KBM-7 (cell line): Measurements from ENCODE around the gene TACR3.
"Not testable (repeated sequence)": the region's sequence is repeated elsewhere in the genome, so short reads cannot be mapped to it uniquely, and the experiment has no call there.

Experiments used
- DNase-seq: peaks from one replicate; pipeline ENCODE4 v3.0.0-alpha.2; 2015
- in situ Hi-C: fragments of 300-500 bp; cut with MboI; formaldehyde crosslinking; loops from 2 replicates; pipeline ENCODE4 v1.14.3; 2020; ENCODE audit warnings: low sequenced_read_pairs, low pct_unique_long_range_greater_than_20kb, mixed read lengths

TACR3 gene

GRCh38 chr4:103719830-103720207, at the start of gene TACR3:
Gene TACR3 (minus strand): TSS chr4:103719985. CDS start chr4:103719675, 310 bp downstream.
- in situ Hi-C loops: no loop called here
- DNase-seq: no peak

- no peak for DNase-seq
- in situ Hi-C loops: no loop called here
Measured at GRCh38 chr4:103757631-103758030, 37.8 kb upstream of the TACR3 start.

- no peak for DNase-seq
- in situ Hi-C loops: no loop called here
Measured at GRCh38 chr4:103756741-103757140, 37.0 kb upstream of the TACR3 start.

GRCh38 chr4:103754844-103755243, 35.1 kb upstream of the TACR3 start:
- DNase-seq: no peak
- in situ Hi-C loops: no loop called here

GRCh38 chr4:103753868-103754653, 34.3 kb upstream of the TACR3 start:
- no peak for DNase-seq
- in situ Hi-C loops: no loop called here

- DNase-seq, in situ Hi-C loops: not testable (repeated sequence)
Measured at GRCh38 chr4:103723150-103723549, 3.4 kb upstream of the TACR3 start.

- DNase-seq: no peak
- in situ Hi-C loops: no loop called here
Measured at GRCh38 chr4:103721251-103721650, 1.5 kb upstream of the TACR3 start.

- in situ Hi-C loops: no loop called here
- DNase-seq: no peak
Measured at GRCh38 chr4:103720661-103721060, 876 bp upstream of the TACR3 start.

GRCh38 chr4:103719105-103719829, 518 bp downstream of the TACR3 start:
- in situ Hi-C loops: no loop called here
- DNase-seq: no peak

- DNase-seq: no peak
- in situ Hi-C loops: no loop called here
Measured at GRCh38 chr4:103692615-103693014, 27.2 kb downstream of the TACR3 start.

- in situ Hi-C loops: no loop called here
- DNase-seq: no peak
Measured at GRCh38 chr4:103673983-103674382, 45.8 kb downstream of the TACR3 start.

- DNase-seq, in situ Hi-C loops: not testable (repeated sequence)
Measured at GRCh38 chr4:103666764-103667163, 53.0 kb downstream of the TACR3 start.

- in situ Hi-C loops: no loop called here
- no peak for DNase-seq
Measured at GRCh38 chr4:103664436-103665075, 55.2 kb downstream of the TACR3 start.

- DNase-seq: no peak
- in situ Hi-C loops: no loop called here
Measured at GRCh38 chr4:103648541-103648940, 71.2 kb downstream of the TACR3 start.

GRCh38 chr4:103645991-103646390, 73.8 kb downstream of the TACR3 start:
- in situ Hi-C loops: no loop called here
- DNase-seq: no peak

- in situ Hi-C loops: no loop called here
- no peak for DNase-seq
Measured at GRCh38 chr4:103634236-103634635, 85.5 kb downstream of the TACR3 start.

- DNase-seq: no peak
- in situ Hi-C loops: no loop called here
Measured at GRCh38 chr4:103626296-103626695, 93.5 kb downstream of the TACR3 start.

- no peak for DNase-seq
- in situ Hi-C loops: no loop called here
Measured at GRCh38 chr4:103591841-103592240, 127.9 kb downstream of the TACR3 start.

- no peak for DNase-seq
- in situ Hi-C loops: no loop called here
Measured at GRCh38 chr4:103567591-103567990, 152.2 kb downstream of the TACR3 start.

- DNase-seq, in situ Hi-C loops: not testable (repeated sequence)
Measured at GRCh38 chr4:103559178-103559577, 160.6 kb downstream of the TACR3 start.
